HG03135 (cell line): ENCODE results near the gene C2CD2L.
"Not testable (repeated sequence)": the region's sequence is repeated elsewhere in the genome, so short reads cannot be mapped to it uniquely, and the experiment has no call there.

ENCODE experiments used
- ATAC-seq: cut with Tn5 transposase; IDR thresholded peaks from one replicate; pipeline ENCODE4 v1.9.1; 2021; ENCODE audit warnings: mild to moderate bottlenecking, moderate library complexity; ENCODE audit not compliant: unreplicated experiment

C2CD2L gene

DNA sequence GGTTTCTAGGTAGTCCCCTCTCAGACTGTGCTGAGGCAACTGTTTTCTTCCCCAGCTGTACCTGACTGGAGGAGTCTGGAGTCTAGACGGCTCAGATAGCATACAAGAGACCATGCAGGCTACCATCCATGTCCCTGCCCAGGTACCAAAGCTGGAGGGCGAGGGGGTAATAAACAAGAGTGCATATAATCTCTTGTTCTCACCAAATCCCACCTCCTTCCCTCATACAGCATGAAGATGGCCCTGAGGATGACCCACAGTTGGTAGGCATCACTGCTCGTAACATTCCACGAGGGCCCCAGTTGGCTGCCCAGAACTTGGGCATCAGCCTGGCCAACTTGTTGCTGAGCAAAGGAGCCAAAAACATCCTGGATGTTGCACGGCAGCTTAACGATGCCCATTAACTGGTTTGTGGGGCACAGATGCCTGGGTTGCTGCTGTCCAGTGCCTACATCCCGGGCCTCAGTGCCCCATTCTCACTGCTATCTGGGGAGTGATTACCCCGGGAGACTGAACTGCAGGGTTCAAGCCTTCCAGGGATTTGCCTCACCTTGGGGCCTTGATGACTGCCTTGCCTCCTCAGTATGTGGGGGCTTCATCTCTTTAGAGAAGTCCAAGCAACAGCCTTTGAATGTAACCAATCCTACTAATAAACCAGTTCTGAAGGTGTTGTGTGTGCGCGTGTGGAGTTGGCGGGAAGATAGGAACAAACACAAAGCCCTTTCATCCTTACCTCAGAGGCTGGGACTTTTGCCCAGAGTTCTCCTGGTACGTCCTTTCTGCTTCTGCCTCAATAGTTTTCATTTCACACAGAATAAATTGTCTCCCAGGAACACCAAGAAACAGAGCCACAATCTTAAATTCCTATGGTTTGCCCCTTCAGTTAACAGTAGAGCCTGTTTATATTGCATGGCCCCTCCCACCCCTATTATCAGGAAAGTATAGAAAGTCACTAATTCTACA lies 14.0 kb upstream of the C2CD2L start:
- ATAC-seq, result no peak

DNA sequence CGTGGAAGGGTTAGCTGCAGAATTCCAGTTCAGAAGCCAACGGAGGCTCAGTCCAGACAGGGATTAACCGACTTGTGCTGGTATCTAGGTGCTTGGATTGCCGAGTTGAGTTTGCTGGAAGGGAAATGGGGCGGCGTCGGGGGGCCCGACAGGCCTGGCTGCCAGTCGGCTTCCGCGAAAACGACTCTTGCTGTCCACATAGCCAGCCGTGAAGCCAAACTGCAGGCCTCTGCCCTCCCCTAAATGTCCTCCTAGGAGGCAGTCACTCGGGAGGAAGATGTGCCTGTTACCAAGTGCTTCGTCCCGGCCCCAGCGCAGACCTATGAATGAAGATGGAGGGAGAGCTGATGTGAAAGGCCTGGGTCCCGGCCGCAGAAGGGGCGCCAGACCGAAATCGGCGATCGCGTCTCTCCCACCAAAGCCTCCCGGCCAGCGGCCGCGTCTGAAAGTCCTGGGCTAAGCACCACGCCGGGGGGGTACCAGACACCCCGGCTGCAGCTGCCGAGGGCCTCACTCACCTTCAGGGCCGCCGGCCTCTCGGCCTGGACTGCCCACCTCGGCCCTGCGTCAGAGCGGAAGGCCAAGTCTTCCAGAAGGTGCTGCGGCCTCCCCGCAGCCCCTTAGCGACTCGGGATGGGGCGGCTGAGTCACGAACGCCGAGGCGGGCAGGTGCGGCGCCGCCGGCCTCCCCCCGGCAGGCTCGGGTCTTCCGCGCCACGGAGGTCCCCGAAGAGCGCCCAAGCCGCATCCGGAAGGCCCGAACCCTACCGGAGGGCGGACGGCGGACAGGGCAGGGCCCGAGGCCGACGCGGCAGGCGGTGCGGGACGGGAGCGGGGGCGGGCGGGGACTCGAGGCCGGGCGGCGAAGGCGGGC lies 13.0 kb upstream of the C2CD2L start:
- no peak for ATAC-seq

GRCh38 chr11:119094816-119095065 lies 12.4 kb upstream of the C2CD2L start:
- ATAC-seq, result peak; percentile 29

DNA sequence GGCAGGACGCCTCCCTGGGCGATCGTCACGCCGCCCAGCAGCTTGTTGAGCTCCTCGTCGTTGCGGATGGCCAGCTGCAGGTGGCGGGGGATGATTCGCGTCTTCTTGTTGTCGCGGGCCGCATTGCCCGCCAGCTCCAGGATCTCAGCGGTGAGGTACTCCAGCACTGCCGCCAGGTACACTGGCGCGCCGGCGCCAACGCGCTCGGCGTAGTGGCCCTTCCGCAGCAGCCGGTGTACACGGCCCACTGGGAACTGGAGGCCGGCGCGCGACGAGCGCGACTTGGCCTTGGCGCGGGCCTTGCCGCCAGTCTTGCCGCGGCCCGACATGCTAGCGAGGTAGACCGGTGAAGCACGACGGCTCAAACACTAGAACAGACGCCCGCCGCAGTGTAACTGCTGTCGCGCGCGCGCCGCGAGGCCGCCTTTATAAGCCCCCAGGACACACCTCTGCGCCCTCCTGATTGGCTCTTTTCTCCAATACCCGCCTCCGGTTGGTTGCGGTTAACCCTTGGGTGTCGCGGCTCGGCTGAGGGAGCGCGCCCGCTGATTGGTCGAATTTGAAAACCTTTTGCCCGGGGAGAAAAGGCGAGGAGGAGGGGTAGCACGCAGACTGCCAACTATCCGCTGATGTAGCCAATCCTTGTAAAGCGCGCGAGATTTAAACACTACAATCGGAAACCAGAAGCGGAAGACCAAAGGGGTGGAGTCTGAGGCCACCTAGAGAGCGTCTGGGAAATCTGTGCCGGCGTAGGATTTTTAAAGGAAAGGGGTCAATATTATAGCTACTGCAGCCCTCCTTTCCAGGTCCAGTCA lies 11.9 kb upstream of the C2CD2L start:
- ATAC-seq, result peak; percentile 76

GRCh38 chr11:119099711-119100110 lies 7.4 kb upstream of the C2CD2L start:
- no peak for ATAC-seq

DNA sequence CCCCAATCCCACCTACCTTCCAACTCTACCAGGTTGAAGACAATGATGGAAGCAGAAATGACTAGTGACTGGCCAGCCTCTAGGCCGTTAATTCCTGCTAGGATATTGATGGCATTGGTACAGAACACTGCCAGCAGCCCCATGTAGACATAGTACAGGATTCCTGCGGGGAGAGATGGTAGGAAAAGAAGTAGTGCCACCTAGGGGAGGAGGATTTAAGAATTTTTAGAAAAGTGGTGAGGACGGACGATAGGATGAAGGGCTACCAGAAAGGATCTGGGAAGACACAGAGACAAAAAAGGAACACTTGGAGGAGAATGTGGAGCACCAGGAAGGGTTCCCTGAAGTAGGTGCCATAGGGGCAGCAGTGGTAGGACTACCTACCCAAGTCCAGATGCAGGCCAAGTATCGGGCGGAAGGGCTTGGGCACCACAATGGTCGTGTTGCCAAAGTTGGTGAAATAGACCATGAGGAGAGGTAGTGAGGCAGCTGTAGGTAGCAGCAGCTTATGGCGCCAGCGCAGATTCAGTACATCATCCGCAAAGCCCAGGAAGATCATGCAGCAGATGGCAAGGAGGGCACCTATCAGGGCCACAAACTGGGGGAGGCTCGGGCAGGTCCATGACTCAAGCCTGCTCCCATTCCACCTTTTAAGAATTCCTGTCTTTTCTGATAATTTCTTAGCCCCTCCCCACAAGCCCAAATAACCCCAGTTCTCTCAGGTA lies 6.7 kb upstream of the C2CD2L start:
- ATAC-seq, result no peak

GRCh38 chr11:119100994-119101758 lies 6.0 kb upstream of the C2CD2L start:
- peak; percentile 26 for ATAC-seq

DNA sequence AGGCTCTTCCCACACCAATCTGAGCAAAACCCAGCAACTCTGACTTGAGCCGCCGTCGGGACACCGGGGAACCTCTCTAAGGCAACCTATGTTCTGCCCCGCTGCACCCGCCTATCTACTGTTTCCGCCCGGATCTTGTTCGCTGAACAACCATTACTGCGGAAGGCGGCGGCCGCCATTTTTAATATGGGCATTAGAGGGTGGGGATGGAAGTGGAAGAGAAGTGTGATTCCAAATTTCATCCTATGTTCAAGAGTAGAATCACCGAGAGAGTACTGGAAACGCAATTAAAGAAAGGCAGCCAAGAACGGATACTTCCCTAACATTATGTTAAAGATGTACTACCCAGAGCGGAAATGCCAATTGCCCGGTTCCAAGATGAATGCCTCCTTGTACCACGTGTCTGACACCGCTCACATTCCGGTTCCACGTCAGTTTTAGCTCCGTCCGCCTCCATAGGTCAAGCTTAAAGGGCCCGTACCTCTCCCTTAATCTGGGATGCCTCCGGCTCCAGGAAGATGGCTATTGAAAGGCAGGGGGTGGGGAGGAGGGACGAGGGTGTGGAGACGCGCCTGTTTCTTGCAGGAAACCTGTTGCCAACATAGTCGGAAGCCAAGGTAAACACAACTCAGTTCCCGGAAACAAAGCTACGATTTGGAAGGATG lies 5.3 kb upstream of the C2CD2L start, which contains the start of gene DPAGT1:
DPAGT1 (minus strand) TSS at position 95 of the 665 bp plus-strand sequence. CDS start 198 bp downstream, outside the sequence.
- ATAC-seq, result peak; percentile 73

DNA sequence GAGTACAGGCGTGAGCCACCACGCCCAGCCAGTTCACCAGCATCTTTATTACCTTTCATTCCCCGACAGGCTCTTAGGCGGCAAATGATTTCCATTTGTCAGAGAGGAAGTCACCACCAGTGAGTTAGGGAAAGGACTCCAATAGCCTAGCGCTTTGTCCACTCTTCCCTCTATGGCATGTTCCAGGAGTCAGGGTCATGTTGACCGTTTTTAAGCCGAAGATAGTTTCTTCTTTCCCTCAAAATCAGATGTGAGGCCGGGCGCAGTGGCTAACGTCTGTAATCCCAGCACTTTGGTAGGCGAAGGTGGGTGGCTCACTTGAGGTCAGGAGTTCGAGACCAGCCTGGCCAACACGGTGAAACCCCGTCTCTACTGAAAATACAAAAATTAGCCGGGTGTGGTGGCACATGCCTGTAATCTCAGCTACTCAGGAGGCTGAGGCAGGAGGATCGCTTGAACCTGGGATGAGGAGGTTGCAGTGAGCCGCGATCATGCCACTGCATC lies 3.9 kb upstream of the C2CD2L start:
- not testable (repeated sequence) for ATAC-seq

- ATAC-seq, result no peak
These were observed 3.4 kb upstream of the C2CD2L start for GRCh38 chr11:119103793-119104192.

DNA sequence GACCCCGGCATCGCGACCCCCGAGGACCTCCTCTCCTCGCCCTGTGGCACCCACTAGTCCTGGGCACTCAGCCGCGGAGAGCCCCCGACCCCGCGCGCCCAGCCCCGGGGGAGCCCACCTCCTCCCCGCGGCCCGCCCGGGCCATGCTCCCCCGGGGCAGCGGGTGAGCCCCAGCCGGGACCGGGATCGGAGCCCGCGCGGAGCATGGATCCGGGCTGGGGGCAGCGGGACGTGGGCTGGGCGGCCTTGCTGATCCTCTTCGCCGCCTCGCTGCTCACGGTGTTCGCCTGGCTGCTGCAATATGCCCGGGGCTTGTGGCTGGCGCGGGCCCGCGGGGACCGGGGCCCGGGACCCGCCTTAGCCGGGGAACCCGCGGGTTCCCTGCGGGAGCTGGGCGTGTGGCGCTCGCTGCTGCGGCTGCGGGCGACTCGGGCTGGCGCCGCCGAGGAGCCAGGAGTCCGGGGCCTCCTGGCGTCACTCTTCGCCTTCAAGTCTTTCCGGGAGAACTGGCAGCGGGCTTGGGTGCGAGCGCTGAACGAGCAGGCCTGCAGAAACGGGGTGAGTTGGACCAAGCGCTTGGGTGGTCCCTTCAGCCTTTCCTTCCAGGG lies 498 bp downstream of the C2CD2L start:
- ATAC-seq, result peak; percentile 27

GRCh38 chr11:119108146-119108856 lies 1.2 kb downstream of the C2CD2L start:
- ATAC-seq, result peak; percentile 7

- no peak for ATAC-seq
These were observed 1.7 kb downstream of the C2CD2L start for GRCh38 chr11:119108857-119109221.

- no peak for ATAC-seq
These were observed 2.7 kb downstream of the C2CD2L start for GRCh38 chr11:119109843-119110242.

DNA sequence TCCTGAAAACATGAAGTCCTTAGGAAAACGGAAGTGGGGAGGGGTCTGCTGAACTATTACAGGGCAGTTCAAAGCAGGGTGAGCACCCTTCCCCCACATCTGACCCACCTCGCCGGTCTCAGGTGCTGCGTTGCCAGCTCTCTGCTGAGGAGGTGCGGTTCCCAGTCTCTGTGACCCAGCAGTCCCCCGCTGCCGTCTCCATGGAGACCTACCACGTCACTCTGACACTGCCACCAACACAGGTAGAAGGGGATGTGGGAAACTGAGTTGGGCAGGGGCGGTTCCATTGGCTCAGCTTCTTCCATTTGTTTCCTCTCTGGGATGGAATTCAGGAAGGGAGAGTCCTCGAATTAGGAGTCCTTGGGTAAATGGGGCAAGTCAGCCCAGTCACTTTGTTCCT lies 3.3 kb downstream of the C2CD2L start:
- no peak for ATAC-seq

DNA sequence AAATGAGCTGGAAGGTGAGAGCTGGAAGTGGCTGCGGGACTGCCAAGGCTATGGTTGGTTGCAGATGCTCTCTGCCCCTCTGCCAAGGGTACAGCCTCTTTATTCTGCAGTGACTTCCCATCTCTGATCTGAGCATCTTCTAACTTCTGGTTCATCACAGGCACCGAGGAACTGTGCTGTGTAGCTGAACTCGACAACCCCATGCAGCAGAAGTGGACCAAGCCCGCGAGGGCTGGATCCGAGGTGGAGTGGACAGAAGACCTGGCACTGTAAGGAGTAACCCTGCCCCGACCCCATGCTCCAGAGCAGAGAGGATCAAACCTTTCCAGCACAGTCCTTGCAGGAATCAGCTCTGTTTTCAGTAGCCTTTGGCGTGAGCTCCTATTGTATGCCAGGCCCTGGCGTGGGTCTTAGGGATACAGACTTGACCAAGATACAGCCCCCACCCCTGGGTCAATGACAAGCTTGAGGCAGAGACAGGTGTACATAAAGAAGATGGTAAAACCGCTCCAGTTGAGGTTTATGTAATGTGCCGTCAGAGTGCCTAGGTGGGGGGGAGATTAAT lies 4.3 kb downstream of the C2CD2L start:
- no peak for ATAC-seq

DNA sequence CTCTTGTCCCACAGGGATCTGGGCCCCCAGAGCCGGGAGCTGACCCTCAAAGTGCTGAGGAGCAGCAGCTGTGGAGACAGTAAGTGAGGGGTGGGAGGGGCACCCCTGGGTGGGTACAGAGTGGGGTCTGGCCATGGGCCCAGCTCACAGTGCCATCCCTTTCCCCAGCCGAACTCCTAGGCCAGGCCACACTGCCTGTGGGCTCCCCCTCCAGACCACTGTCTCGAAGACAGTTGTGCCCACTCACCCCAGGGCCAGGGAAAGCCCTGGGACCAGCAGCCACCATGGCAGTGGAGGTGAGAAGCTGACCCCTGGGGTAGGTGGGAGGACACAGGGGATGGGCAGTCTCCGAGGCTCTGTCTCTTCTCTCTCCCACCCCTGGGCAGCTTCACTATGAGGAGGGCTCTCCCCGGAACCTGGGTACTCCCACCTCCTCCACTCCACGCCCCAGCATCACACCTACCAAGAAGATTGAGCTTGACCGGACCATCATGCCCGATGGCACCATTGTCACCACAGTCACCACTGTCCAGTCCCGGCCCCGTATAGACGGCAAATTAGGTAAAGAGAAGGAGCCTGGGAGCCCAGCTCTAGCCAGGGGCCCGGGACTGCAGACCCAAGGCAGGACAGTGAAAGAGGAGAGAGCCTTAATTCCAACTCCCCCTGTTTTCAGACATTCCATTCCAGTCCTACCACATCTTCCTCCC lies 5.3 kb downstream of the C2CD2L start:
- no peak for ATAC-seq
